Hematopoietic multipotent progenitor cell treated with erythropoietin and hydrocortisone succinate and interleukin-3 and kit ligand, for 15 days (in vitro differentiated cells): Measurements from ENCODE around the gene NTNG2.

Experiments used
- DNase-seq: peaks from one replicate; pipeline ENCODE4 v3.0.0-alpha.2; 2015; ENCODE audit warnings: low spot score

Gene NTNG2

DNA sequence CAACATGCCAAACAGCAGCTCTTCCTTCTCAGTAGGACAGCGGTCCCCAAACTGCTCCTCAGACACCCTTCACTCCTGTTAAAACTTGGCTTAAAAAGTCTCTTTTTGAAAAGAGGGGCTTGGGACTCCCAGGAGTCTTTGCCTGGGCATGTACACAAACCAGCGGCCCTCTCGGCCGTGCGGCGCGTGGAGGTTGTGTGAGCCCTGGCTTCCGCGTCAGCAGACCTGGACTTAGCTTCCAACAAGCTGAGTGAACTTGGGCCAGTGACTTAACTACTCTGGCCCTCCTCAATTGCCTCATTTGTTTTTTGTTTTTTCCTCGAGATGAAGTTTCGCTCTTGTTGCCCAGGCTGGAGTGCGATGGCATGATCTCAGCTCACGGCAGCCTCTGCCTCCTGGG is 15.3 kb upstream of the NTNG2 start:
- DNase-seq, result no peak

DNA sequence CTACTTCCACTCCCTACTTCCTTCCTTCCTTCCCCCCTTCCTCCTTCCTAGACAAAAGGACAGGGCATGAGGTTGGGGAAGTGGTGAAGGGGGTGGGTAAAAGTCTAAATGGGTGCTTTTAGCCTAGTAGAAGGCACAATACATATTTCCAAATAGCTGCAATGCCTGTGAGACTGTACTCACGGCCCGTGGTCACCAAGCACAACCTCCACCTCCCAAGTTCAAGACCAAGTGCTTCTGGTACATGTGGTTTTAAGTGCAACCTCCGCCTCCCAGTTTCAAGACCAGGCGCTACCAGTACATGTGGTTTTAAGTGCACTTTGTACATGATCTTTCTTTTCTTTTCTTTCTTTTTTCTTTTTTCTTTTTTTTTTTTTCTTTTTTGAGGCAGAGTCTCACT is 14.5 kb upstream of the NTNG2 start:
- no peak for DNase-seq

DNA sequence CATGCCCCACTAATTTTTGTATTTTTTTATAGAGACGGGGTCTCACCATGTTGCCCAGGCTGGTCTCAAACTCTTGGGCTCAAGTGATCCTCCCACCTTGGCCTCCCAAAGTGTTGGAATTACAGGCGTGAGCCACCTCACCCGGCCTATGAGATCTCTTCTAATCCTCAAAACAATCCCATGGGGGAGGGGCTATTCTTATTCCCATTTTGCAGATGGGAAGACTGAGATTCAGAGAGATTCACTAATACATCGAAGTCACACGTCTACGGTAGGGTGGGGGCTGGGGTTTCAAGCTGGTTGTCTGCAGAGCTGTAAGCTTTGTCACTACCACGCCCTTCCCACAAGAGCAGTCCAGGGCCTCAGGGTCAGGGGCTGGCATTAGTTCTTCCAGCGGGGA is 14.0 kb upstream of the NTNG2 start:
- no peak for DNase-seq

DNA sequence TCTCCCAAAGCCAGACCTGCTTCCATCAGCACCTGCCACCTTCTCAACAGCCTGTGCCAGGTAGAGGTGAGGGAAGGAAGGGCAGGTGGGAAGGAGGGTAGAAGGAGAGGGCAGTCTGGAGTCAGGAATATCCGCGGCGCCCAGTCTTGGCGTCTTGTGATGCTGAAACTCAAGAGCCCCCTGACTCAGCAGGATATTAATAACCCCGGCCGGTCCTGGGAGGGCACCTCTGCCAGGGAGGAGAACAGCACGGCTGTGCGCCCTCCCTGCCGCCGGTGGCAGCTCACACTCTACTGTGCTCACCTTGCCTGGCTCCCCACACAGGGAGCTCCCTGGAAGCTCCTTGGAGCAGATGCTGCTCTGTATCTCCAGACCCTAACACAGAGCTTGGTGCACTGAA is 11.6 kb upstream of the NTNG2 start:
- DNase-seq, result no peak

DNA sequence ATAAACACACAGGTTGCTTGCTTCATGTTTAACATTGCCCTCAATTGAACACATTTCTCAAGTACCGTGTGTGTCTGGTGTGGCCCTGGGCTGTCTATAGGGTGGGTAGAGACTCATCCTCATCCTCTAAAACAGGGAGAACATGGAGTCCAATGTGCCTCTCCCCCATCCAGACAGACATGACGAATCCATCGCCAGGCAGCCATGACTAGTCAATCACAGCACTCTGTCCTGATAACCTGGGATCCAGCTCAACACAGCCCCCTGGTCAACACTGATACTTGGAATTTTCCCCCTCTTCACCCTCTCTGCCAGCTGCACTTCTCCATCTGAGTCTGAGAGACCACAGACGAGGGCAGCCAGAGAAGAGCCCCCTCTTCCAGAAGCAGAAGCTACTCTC is 10.7 kb upstream of the NTNG2 start:
- DNase-seq, result no peak

DNA sequence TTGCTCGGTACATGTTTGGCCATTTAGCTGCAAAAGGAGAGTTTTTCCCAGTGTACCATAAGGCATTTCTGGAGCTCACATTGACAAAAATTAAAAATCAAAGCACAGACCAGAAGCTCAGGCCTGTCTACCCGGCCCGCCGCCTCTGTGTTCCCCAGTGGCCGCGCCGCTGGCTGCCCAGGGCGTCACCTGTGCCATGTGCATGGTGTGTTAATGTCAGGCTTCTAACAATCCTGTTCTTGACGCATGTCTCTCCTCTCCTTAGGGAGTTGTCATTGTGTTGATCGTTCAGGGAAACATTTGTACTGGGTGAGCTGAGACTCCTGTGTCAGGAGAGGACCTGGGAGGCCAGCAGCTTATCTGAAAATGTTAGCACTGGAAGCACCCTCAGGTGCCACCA is 9.6 kb upstream of the NTNG2 start:
- DNase-seq, result no peak

DNA sequence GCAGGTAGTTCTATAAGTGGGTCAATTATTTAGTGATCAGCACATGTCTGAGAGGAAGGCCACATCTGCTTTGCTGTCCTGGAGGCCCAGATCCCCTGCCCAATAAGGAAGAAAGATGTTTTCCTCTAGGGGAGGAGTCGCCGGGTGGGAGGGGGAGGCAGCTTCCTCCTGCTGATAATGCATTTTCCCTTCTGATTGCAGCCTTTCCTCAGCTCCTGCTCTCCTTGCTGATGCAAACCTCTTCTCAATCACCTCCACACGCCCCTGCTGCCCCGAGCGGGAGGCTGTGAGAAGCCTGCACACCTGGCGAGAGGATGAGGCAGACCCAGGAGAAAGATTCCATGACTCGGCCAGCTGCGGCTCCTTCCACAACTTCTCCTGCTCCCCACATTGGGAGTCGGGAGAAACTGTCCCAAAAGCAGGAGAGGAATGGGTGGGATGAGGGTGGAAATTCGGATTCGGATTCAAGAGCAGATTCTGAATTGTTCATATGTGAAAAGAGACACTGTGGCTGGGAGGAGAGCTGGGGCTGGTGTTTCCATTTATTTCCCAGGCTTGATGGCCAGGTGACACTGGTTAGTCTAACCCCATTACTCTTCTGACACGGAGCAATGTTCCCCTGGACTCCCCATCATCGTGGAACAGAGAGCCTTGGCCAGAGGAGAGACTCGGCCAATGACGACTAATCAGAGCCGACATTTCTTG is 6.8 kb upstream of the NTNG2 start:
- DNase-seq, result no peak

DNA sequence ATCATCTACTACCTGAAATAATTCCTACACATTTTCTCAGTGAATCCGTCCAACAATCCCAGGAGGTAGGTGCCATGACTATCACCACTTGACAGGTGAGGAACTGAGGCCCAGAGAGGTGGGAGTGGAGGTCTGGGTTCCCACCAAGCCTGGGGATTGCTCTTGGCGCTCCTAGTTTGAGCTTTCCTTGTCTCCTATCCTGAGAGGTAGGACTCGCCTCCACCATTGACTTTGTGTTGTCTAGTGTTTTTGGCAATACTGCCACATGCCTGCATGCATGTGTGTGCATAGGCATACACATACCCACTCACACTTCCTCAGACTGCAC is 6.3 kb upstream of the NTNG2 start:
- DNase-seq, result no peak

DNA sequence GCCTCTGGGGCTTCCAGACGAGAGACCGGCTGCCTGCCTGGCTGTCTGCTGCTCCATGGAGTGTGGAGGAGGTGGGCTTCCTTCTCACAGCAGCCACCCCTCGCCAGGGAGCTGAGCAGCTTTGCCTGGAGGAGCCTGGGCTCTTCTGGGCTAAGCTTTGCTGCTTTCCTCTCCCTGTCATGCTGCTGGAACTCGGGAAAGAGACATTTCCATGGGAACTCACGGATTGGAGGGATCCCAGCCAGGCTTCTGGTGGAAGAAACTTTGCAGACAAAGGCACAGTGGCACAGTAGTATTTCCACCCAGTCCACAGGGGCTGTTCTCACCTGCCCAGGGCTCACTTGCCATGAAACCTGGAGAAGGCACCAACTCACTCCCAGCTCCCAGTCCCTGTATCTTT is 5.6 kb upstream of the NTNG2 start:
- DNase-seq, result no peak

DNA sequence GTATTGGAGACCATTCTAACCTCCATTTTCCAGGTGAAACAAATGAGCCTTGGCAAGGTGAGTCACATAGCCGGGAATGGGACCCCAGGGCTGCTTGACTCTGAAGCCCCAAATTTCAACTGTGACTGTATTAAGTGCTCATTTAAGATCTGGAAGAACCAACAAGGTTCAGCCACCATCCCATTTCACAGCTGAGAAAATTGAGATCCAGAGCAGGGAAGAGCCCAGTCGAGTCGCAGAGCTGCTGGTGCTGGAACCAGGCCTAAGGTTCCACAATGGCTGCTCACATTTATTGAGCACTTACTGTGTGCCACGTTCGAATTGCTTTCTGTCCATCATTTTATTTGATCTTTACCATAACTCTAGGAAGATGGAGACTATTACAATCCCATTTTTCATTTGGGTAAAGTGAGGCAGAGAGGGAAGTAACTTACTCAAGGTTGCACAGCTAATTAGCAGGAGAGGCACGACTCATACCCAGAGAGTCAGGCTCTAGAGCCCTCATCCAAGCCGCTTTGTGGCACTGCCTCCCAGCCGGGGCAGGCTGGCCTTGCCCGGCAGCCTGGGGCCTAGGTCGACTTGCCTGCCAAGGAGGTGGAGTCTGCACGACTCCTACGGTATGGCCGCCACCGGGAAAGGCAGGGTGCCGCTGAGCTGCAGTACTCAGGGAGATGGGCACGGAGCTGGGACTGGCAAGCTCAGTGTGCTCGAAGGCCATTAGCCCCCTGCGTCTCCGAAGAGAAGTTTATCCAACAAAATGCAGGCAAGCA is 4.3 kb upstream of the NTNG2 start:
- no peak for DNase-seq

DNA sequence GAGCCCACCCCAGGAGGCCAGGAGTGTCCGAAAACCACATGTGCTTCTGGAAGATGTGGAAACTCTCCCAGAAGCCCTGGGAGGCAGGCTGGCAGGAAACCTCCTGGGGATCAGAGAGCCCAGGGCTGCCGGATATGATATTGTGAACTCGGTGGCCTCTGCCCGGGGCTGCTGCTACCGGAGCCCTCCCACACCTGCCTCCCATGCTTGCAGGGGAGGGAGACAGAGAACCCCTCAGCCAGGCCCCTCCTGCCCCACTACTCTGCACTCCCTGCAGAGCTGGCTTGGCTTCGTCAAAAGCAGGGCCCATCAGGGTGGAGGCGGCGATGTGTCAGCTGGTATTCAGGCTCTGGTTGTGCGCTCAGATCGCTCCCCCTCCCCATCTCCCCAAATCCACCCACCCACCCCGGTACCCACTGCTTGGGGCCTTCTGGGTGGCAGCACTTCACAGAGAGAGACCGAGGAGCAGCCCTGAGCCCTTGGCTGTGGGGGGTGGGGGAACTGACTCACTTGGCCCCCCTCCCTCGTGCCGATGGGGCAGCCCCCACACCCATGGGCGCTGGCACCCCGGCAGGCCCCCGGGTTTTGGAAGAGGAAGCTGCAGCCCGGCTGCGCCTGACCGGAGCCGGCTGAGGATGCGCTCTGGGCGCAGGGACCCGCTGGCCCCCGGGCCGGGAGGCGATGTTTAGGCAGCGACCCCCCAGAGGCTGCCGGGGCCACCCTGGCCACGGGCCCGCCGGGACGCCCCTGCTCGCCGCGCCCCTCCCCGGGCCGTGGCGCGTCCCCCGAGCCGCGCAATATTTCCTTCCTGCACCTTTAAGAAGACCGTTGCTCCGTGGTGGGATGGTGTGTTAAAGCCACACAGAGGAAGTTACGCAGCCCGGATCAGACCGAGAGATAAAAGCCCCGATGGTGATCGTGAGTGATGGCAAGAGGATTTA is 786 bp upstream of the NTNG2 start:
- DNase-seq, result no peak

DNA sequence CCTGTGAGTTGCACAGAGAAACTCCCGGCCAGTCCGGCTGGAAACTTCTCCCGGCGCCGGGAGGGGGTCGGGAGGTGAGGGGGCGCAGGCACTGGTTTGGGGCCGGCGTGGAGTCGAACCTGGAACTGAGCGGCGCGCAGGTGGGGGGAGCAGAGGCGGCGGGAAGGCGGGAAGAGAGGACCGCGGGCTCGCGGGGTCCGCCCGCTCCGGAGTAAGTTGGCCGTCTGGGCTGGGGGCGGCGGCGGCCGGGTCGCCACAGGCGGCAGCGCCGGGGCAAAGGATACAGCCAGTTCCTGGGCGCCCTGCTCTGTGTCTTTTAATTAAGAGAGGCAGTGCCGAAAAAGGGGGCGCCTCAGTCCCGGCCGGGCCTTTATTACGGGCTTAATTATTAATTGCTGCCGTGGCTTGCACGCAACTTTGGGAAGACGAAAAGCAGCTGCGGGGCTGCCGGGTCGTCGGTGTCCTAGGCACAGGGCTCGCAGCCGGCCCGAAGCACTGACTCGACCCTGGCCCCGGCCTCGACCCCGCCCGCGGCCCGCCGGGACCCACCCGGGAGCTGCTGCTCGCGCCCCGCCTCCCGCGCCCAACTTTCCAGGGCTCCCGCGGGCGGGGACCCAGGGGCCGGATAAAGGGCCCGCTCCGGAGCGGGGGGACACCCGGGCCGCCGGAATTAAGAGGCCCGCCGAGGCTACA is 1.1 kb downstream of the NTNG2 start:
- DNase-seq, result no peak

DNA sequence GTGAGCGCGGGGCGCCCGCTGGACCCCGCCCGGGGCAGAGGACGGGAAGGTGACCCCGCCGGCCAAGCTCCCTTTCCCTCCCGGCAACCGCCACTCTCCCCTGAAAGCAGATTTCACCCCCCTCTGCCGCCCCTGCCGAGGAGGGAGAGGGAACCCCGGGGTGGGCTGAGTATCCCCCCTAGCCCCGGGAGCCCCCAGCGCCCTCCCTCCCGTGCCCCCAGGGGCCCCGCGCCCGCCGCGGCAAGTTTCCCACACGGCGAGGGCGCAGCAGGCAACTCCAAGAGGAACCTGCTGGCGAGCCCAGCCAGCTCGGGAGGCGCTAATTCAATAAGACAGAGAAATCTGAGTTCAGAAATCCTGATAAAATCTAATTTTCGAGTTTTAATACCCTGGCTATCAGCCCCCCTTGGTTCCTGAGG is 1.6 kb downstream of the NTNG2 start:
- no peak for DNase-seq

DNA sequence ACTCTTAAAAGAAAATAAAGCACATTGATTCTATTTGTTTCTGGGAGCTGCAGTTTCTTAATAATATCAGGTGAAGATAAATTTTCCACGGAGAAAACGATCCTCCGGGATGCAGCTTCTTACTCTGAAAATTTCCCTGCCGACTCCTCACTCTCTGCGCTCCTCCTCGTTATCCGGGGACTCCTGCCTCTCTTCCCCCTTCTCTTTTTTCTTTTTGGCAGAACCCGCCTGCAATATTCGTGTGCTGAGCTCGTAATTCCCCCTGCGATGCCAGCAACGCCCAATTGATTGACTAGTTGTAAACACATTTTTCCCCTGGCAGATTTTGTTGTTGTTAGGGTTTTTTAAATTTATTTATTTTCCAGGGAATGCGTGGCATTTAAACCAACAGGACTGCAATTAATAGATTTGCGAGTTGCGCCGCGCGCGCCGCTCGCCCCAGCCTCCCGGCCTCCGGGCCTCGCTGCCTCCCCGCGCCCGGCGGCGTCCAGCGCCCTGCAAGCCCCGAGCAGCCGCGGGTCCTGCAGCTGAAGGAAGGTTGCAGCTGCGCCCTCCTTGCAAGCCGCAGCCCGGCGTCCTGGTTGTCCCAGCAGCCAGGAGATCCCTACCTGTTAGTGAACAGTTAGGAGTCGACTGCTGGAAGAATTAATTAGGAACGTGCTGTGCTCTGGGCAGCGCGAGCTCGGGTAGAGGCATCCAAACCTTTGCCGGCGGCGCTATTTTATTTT is 2.2 kb downstream of the NTNG2 start:
- no peak for DNase-seq

DNA sequence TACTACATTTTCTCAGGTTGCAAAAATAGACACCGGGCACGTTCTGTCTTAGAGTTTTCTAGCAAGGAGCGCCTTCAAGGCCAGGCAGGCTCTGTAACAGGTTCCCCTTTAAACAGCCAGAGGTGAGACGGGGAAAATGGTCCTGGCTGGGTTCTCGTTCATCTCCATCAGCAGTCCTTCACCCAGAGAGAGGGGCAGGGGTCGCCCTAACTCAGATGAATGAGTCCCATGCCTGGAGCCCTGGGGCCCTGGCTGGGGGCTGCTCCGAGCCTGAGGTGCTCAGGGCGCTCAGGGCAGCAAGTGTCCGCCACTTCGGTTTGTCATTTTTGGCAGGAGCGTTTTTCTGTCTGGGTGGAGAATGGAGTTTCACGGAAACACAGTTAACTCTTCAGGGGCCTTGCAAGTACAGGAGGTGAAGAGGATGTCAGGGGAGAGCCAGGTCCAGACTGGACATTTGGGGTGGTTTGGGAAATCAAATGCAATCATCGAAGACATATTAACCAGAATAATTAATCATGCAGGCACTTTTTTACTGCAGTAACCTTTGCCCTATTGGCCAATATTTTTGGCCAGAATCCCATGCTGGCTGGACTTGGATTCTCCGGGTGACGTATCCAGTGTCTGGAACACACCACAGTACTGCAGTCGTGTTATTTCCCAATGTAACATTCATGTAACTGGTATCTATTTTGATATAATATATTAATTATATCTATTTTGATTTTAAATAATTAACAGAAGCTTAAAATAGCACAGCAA is 2.9 kb downstream of the NTNG2 start:
- DNase-seq, result no peak

DNA sequence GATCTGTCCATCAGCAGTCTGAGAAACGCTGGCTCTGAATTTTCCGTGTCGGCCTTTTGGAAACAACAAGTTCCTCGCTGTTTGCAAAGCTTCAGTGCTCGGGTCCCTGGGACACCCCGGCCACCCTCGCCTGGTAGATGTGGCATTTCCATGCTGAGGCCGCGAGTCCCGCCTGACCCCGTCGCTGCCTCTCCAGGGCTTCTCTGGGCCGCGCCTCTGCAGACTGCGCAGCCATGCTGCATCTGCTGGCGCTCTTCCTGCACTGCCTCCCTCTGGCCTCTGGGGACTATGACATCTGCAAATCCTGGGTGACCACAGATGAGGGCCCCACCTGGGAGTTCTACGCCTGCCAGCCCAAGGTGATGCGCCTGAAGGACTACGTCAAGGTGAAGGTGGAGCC is 4.7 kb downstream of the NTNG2 start:
- DNase-seq, result no peak

DNA sequence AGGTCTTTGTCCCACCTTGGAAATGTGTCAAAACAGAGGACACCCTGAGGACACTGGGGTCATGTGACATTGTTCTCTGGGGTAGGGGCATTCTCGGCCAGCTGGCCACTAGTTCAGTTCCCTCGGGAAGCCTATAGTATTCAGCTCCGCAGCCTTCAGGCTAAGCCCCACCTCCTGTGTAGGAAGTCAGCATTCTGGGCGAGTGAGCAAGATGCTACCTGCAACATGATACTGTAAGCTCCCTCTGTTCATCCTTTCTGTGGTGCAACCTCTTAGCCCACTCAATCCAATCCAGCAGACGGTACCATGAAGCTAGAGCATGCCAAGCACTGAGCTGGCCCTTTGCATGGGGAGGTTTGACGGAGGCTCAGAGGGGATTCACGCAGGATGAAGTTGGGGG is 5.3 kb downstream of the NTNG2 start:
- no peak for DNase-seq

DNA sequence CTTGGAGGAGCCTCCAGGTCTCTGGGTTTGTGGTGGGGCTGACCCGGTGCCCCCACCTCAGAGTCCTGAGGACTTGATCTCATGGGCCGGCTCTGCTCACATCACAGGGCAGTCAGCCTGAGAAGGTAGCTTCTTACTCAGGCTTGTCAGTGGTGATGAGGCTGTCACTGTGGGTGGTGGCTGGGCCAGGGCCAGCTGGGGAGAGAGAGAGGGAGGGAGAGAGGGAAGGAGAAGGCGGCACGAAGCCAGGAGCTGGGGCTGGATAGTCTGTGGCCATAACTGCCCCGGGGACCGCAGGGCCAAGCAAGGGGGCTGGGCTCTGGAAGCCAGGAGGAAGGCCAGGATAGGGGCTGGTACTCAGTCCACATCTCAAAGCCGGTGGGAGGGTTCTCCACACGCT is 6.5 kb downstream of the NTNG2 start:
- DNase-seq, result no peak

DNA sequence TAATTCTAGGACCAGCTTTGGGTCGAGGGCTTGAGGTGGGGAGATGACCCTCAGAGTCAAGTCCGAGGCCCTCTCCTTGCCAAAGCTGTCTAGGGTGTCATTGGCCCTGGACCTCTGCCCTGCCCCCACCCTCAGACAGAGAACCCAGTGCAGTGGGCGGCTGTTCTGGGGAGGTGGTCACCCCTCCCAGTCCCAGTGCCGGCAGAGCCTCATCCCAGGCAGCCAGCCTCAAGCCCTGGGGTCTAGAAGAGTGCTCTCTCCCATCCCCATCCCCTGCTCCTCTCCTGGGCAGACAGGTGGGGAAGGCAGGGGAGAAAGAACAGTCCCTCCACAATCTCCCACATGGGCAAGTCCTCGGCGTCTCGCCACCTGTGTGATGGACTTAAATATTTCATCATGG is 7.0 kb downstream of the NTNG2 start:
- DNase-seq, result no peak

DNA sequence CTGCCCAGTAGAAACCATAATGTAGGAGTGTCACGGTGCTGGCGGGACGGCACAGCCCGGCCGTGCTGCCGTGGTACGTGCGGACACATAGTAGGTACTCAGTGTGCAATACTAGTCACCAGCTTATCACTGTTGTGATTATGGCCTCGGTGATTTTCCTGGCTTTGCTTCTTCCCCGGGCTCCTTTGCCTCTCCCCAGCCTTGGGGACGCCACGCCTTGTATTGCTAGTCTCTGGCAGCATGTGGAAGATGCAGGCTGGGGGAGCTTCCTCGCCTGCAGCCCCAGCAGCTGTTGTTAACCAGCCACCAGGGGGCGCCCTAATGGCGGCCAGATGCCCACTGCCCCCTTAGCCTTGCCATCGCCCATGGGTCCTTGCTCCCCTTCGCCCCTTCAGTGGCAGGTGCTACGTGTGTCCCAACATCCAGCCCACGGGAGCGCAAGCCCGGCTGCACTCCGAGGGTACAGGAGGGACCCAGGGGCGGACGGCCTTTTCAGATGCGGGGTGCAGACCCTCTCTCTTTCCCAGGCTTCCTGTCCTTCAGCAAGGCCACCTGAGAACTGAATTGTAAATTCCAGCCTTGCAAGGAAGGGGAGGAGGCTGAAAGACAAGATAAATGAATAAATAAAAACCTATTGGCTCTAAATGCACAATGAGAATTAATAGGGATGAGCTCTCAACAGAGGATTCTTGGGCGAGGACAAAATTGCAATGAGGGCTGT is 8.0 kb downstream of the NTNG2 start:
- DNase-seq, result peak; percentile 59
